Vagina (tissue), 2 donors: ENCODE results near the gene ATF5.

Experiments
- POLR2A ChIP-seq, 2 donors: fragments of 450-650 bp; IDR thresholded peaks; one replicate each; pipeline ENCODE4 v1.6.1; 2017; ENCODE audit warnings: antibody characterized with exemption in 2 of 2, mild to moderate bottlenecking in 2 of 2, moderate library complexity in 2 of 2
- POLR2AphosphoS5 ChIP-seq, 2 donors: sonication (generic); formaldehyde crosslinking; IDR thresholded peaks; one replicate each; pipeline ENCODE4 v1.9.0; 2017; ENCODE audit warnings: antibody characterized with exemption in 2 of 2, mild to moderate bottlenecking in 2 of 2, low read depth in 1 of 2; ENCODE audit not compliant: insufficient read depth in 1 of 2
- TF ChIP-seq, protein P1 (sequence below), 3 experiments: fragments of 450-650 bp in 2 of 3; fragments of 200-600 bp in 1 of 3; sonication (generic) in 1 of 3; IDR thresholded peaks; one replicate each; pipeline ENCODE4 v1.5.1; 2017 to 2019; ENCODE audit warnings: antibody characterized with exemption in 3 of 3, mild to moderate bottlenecking in 2 of 3, moderate library complexity in 2 of 3

DNA sequence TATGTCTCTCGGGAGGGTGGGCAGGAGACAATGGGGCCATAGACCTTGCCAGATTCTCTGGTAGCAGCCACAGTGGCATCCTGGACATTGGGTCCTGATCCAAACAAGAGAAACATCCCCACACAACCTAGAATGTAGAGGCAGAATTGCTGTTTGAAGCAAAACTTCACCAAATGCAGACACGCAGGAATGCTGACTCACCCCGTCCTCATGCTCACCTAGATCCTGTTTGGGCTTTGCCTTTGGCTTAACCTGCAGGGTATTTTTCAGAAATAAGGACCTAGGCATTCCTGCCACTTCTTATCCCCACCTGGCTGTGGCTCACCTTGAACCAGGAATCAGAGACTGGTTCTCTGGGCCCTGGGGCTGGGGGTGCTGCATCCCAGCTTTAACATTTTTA lies 44.2 kb upstream of the ATF5 start:
- TF ChIP-seq POLR2AphosphoS5 (IDR thresholded peaks at IDR 0.05; ENCODE audit: insufficient read depth in 1 of 2, low read depth in 1 of 2) (no peak), POLR2A (IDR thresholded peaks at IDR 0.05) (no peak)
- TF ChIP-seq, protein P1, sequence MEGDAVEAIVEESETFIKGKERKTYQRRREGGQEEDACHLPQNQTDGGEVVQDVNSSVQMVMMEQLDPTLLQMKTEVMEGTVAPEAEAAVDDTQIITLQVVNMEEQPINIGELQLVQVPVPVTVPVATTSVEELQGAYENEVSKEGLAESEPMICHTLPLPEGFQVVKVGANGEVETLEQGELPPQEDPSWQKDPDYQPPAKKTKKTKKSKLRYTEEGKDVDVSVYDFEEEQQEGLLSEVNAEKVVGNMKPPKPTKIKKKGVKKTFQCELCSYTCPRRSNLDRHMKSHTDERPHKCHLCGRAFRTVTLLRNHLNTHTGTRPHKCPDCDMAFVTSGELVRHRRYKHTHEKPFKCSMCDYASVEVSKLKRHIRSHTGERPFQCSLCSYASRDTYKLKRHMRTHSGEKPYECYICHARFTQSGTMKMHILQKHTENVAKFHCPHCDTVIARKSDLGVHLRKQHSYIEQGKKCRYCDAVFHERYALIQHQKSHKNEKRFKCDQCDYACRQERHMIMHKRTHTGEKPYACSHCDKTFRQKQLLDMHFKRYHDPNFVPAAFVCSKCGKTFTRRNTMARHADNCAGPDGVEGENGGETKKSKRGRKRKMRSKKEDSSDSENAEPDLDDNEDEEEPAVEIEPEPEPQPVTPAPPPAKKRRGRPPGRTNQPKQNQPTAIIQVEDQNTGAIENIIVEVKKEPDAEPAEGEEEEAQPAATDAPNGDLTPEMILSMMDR (IDR thresholded peaks at IDR 0.05) = no peak
